NCI-H2029 treated with DMSO at 0.1 percent for 48 hours (cell line): ENCODE results near the gene ZNF580.

Source experiments
- DNase-seq: peaks from one replicate; lab custom pipeline; 2025; lab: John Stamatoyannopoulos, UW

ZNF580 gene

DNA sequence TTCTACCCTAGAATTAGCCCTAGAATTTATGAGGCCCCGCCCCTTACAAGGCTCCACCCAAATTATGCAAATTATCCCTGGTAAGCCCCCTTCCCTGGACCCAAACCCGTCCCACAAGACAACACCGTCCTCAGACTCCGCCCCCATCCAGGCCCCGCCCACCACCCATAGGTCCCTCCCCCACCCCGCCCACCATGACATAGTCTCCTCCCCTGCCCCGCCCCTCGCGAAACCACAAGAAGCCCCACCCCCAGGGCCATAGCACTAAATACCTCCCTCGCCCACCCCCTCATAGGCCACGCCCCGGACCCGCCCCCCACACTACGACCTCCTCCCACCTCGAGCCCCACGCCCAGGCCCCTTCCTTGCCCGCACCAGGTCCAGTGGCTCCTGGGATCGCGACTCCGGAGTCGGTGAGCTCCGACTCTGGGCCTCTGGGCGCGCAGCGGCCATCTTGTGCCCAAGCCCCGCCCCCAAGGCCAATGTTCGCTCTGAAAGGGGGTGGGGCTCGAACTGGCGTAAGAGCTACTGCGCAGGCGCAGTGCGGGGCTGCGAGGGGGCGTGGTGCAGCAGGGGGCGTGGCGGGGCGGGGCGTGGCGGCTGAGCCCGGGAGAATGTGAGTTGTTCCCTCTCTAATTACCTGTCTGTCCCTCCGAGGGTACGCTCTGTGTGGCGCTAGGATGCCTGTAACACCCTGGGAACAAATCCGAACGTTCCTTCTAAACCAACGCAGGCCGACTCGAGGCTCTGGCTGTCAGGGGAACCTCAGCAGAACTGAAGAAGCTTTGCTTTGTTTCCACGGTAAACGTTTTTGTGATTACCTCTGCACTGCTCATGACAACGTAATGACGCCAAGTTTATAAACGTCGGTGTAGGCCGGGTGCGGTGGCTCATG lies 16.4 kb upstream of the ZNF580 start, which contains the start of gene ZNF784:
Gene ZNF784, minus strand, starts transcription at position 458 of the 895 bp plus-strand sequence. Its CDS starts 5 bp downstream, at position 453.
- DNase-seq = peak; percentile 85

DNA sequence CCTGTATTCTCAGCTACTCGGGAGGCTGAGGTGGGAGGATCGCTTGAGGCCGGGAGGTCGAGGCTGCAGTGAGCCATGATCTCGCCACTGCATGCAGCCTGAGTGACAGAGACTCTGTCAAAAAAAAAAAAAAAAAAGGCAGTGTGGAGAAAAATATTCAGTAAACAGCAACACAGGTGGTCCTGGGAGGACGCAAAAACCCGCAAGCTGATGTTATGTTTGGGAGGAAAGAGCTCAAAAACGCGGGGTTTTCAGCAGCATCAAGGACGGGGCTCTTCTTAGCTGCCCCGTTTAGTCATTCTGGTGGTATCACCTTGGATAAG lies 15.8 kb upstream of the ZNF580 start:
- no peak for DNase-seq

DNA sequence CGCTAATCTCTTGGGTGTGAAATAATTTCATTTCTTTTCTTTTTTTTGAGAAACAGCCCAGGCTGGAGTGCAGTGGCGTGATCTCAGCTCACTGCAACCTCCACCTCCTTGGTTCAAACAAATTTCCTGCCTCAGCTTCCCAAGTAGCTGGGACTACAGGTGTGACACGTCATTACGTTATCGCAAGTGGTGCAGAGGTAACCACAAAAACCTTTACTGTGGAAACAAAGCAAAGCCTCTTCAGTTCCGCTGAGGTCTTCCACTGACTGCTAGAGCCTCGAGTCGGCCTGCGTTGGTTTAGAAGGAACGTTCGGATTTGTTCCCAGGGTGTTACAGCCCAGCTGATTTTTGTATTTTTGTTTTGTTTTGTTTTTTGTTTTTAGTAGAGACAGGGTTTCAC lies 14.5 kb upstream of the ZNF580 start:
- DNase-seq = no peak

DNA sequence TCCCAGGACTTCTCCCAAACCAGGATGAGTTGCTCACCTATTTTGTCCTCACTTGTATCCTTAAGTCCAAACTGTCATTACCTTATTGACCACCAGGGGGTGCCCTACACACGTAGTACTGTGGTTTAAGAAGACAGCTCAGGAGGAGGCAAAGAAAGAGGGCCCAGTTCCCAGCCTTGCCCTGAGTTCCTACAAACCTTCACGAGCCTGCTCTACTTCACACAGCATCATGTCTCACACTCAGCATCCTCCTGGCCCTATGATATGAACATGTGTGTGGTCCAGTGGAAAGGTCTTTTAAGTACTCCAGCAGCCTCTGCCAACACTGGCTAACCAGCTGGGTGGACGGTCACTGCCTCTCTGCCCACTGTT lies 8.4 kb upstream of the ZNF580 start:
- peak; percentile 74 for DNase-seq

DNA sequence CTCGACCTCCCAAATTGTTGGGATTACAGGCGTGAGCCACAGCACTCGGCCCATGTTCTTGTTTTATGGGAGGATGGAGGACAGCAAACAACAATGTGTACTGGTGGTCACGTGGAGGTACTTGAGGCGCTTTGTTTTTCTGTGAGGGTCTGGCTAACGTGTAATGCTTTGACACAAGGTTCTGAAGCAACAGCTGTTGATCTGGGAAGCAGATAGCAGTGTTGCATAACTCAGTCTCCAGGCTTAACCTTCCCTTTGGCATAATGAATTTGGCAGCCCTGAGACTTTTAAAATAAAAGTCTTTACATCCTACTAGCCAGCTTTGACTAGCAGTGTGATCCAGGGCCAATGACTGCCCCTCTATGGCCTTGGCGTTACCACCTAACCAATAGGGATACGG lies 6.9 kb upstream of the ZNF580 start:
- DNase-seq = no peak

DNA sequence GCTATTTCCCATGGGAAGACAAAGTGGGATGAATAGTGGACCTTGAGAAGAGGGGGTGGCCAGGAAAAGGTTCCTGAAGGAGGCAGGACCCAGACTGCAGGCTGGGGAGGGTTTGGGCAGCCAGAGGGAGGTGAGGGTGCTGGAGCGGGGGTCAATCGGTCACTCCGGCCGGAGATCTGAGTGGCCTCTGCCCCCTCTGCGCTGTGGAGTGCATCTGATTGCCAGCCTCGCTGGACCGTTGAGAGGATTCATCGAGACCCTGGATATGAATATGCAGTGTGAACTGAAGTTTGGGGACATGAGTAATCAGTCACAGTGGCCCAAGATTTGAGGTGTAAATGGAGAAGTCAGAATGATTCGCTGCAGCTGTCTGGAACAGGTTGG lies 5.5 kb upstream of the ZNF580 start:
- no peak for DNase-seq

DNA sequence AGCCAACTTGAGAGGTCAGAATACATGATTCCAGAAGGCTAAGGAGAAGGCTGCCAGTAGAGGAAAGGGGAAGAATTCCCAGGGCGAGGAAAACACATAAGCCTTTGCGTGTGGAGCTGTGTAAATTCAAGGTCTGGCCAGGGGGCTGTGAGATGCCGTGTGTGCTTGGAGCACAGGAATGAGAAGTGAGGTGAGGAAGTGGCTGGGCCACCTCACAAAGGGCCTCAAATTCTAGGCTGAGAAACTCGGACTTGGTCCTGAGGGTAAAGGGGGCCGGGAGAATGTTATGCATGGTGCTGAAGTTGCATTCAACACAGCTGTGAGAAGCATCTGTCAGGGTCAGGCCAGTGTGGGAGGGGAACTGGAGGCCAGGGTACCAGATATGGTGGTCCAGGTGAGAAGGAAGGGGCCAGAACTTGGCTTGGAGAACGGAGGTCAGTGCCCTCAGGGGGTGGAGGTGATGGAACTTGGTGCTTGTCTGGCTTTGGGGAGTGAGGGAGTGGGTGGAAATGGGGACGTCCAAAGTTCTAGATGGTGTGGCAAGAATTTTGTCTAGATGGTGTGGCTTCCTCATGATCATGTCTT lies 4.9 kb upstream of the ZNF580 start:
- DNase-seq = no peak

DNA sequence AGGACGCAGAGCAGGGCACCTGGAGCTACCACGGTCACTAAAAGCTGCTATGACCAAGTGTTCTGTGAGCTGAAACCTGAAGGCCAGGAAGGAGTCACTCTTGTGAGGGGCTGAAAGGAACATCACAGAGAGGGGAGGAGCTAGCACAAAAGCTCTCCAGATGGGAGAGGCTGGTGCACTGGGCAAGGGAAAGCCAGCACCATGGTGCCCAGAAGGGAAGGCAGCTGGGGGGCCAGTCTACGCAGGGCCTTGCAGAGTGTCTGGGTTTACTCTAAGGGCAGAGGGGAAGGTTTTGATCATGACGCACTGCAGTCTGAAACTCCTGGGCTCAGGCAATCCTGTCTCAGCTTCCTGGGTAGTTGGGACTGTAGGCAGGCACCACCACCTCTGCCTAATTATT lies 4.1 kb upstream of the ZNF580 start:
- no peak for DNase-seq

DNA sequence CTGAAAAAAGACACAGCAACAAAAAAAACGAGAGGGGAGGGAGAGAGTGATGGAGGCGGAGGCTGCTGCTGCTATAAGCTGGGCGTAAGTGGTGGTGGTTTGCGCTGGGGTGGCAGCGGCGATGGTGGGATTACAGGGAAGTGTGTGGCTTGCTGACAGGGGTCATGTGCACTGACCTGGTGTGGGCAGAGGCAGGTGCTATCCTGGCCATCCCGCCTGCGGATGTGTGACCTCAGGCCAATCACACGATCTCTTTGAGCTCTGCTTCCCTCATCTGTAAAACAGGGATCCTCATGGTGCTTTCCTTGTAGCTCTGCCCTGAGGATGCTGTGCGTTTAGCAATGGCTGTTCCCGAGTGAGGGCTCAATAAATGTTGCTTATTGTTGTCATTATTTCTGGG lies 3.3 kb upstream of the ZNF580 start:
- no peak for DNase-seq

DNA sequence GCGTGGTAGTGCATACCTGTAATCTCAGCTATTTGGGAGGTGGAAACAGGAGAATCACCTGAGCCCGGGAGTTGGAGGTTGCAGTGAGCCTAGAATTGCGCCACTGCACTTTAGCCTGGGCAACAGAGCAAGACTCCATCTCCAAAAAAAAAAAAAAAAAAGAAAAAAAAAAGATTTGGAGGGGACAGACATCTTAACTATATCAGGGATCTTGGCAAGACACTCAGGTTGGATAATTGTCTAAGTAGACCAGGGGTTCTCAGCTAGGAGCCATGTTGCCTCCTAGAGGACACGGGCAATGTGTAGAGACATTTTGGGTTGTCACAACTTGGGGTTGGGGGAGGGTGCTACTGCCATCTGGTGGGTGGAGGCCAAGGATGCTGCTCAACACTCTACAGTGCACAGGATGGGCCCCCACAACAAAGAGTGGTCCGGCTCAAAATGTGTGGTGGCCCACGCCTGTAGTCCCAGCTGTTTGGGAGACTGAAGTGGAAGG lies 1.9 kb upstream of the ZNF580 start:
- DNase-seq = no peak

DNA sequence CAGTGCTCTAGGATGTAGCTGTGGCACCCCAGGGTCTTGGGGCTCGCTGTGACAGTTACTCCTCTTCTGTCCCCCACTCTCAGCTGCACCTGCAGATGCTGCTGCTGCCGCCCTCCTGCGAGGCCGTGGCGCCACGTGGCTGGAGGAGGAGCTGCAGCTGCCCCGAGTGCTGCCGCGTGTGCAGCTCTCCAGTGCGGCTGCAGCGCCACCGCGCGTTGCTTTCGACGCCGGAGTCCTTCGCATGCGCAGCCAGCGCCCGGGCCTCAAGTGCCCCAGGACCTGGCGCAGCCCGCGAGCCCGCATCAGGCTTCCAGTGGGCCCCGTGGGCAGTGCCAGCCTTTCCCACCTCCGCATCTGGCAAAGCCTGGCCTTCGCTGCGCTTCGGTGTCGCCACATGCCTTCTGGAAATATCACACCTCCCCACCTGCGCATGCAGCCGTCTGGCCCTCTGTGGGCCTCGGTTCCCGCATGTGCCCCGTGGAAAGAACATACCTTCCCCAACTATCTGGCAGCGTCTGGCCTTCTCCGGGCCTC lies 692 bp upstream of the ZNF580 start:
- DNase-seq = no peak

DNA sequence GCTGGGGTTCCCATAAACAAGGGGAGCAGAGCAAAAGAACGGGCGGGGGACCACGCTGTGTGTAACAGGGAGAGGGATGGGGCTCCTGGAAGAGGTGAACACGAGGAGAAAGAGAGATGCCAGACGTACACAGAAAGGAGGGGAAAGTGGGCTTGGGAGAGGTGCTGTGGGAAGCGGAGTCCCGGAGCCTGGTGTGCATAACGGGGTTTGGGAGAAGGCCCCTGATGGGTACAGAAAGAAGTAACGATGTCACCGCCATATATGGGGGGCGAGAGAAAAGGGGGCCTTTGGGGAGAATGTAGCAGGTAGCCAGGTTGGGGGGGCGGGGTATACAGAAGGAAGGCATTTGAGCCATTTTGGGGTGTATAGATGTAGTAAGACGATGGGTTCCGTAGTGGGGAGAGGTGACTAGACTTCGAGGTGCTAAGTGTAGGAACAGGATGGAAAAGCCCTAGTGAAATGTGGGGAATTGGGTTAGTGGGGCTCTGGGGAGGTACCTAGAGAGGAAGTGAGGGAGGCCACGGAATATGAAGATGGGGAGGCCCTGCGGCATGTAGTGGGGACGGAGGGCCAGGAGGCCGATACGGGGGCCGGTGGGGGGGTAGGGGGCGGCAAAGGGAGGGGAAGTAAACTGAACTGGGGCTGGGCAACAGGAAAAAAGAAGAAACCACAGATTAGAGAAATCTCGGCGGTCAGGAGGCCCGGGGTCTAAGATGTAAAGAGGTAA lies 787 bp downstream of the ZNF580 start:
- DNase-seq = no peak

DNA sequence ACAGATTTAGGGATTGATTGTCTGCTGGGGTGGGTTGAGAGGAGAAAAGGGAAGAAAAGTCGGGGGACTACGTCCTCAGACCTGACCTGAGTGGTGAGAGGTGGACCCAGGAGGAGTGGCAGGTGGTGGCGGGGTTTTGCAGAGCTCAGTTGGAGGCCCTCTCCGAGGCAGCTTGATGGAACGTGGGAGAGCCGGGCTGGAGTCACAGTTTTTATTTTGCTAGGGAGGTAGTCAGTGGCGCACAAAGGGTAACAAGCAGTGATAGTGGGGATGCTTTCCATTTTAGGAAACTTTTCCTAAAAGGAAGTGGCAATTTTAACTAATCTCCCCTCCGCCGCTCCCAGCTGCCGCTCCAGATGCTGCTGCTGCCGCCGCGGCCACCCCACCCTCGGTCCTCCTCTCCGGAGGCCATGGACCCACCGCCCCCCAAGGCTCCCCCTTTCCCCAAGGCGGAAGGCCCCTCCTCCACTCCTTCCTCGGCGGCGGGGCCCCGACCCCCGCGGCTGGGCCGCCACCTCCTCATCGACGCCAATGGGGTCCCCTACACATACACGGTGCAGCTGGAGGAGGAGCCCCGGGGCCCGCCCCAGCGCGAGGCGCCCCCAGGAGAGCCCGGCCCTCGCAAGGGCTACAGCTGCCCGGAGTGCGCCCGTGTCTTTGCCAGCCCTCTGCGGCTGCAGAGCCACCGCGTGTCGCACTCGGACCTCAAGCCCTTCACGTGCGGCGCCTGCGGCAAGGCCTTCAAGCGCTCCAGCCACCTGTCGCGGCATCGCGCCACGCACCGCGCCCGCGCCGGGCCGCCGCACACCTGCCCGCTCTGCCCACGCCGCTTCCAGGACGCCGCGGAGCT lies 1.6 kb downstream of the ZNF580 start:
- DNase-seq = no peak

DNA sequence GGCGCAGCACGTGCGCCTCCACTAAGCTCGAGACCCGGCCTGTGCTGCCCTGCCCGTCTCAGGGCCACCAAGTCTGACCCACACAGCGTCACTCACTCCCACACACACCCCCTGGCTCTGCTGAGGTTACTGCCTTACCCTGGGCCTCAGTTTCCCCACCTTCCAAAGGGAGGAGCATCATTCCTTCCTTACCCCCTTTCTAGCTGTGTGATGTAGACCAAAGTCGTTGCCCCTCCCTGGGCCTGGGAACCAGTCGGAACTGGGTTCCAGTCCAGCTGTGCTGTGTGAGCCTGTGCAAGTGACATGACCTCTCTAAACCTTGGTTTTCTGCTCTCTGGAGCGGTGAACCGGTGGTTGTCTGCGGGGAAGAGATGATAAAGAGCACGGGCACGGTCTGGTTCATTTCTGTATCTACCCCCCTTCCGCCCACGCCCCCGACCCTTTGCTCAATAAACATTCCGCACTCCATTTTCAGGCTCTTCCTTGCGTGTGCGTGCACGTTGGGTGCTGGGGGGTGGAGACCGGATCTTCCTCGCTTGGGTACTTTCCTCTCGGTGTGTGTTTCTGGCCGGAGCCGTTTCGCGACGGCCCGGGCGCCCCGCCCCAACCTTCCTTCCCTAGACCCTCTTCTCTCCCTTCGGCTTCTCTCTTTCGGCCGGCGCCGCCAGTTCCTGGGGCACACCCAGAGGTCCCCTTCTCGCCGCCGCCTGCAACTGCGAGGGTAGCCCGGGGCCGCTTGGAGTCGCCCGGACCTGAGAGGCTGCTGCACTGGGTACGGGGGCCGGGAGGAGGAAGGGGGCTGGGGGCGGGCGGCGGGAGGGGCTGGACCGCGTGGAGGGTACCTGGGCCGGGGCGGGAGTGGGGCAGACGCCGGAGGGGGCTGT lies 2.4 kb downstream of the ZNF580 start, which contains the start of gene ZNF581:
Gene ZNF581, plus strand, starts transcription at position 647 of the 884 bp plus-strand sequence. CDS start 923 bp downstream, outside the sequence.
- DNase-seq = peak; percentile 44

DNA sequence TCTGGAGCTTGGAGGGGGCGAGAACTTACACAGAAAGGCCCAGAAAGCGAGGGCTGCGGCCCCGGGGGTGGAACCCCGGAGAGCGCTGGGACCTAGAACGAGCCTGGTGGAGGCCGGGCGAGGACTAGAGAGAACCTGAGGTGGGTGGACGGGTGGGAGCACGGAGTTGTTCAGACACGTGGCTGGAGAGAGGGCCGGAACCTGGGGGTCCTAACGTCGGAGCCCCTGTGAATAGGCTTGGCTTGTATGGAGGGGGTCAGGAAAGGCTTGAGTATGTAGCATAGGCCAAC lies 3.0 kb downstream of the ZNF580 start:
- no peak for DNase-seq

DNA sequence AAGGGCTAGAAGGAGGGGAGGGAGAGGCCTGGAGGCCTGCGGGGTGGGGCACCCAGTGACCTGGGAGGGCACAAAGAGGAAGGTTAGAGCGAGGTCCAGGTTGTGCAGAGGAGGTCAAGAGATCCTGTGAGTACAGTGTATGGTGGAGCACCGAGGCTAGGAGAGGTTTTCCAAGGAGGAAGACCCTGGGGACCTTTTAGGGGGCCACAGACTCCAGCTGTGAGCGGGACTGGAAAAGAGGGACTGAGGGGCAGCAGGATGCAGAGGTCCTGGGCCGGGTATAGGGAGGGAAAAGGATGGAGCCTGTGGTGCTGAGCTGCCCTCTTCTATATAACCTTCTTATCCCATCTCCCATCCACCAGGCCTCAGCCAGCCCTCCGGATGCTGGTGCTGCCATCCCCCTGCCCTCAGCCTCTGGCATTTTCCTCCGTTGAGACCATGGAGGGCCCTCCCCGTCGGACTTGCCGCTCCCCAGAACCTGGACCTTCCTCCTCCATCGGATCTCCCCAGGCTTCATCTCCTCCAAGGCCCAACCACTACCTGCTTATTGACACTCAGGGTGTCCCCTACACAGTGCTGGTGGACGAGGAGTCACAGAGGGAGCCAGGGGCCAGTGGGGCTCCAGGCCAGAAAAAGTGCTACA lies 3.5 kb downstream of the ZNF580 start:
- no peak for DNase-seq

DNA sequence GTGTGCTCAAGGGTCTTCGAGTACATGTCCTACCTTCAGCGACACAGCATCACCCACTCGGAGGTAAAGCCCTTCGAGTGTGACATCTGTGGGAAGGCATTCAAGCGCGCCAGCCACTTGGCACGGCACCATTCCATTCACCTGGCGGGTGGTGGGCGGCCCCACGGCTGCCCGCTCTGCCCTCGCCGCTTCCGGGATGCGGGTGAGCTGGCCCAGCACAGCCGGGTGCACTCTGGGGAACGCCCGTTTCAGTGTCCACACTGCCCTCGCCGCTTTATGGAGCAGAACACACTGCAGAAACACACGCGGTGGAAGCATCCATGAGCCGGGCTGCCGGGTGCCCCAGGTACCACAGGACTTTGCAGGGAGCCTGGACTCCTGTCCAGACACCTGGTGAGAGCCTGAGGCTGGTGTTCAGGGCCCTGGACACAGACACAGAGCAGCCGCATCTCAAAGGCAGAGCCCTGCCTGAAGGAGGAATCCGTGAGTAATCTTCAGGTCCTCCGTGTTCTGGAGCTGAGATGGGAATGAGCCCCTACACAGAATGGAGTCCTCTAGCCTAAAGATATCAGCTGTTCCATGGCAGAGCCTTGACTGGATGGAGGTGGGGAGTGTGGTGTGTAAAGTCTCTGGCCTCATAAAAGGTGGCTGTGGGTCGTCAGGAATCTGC lies 4.2 kb downstream of the ZNF580 start:
- DNase-seq = no peak

DNA sequence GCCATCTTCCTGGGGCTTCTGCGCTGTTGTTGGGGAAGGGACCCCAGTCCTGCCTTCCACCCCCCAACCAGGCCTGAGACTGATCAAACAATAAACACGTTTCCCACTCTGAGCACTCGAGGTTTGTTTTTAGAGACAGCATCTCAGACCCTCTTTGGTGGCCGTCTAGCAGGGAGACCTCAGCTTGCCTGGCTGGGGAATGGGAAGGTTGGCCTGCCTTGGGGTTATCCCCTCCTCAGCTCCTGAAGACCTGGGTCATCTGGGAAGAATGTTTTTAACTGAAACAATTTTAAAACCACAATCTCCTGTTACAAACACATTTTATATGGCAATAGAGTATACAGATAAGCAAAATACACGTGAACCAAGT lies 4.7 kb downstream of the ZNF580 start:
- DNase-seq = no peak

DNA sequence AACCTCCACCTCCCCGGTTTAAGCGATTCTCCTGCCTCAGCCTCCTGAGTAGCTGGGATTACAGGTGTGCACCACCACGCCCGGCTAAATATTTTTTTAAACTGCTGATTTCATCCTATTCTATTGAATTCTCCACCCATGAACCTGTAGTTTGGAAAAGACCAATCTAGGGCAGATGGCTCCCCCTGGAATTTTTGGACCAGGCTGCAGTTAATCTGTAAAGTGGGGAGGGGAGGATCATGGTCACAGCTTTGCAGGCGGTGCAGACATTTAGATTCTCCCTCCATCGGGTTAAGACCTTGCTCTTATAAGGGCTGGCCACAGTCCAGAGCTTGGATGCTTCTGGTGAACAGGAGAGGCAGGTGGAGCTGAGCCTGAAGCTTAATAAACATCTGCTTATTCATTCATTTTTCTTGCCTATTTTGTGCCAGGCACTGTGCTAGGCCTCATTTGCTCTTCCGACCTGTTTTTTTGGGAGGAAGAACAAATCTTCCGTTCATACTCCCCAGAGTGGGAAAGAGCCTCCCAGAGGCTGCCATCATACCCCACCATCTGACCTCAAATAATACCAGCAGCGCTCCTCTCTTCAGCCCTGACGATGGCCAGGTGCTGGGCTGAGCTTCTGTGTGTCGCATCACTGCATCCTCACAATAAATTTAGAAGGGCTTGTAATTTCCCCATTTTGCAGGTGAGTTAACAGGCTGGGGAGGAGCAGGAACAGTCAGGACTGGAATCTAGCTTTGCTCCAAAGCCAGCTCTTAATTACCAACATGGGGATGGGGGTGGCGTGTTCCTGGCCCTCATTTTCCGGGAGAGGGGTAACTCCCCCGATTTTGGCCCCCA lies 6.3 kb downstream of the ZNF580 start:
- DNase-seq = no peak
